Caco-2 (cell line): Measurements from ENCODE around the gene SPTLC2. TPM values are rescaled to one million over a fixed set of nuclear protein-coding genes. Genes with fewer than 3 reads are reported as not detected.

Experiments used
- BruUV-seq: library from RNA; stranded (reverse); fragments of 400-500 nt; replicated peaks from 2 replicates; lab custom pipeline; 2021; lab: Mats Ljungman, UMichigan
- CTCF ChIA-PET: fragments of 300-600 bp; sonication (Branson Sonifier 250); formaldehyde crosslinking; loops from one replicate; lab custom pipeline; 2022; ENCODE audit warnings: antibody characterized with exemption; lab: Charles Lee
- POLR2A ChIA-PET: fragments of 300-600 bp; sonication (Branson Sonifier 250); formaldehyde crosslinking; loops from one replicate; lab custom pipeline; 2022; ENCODE audit warnings: antibody characterized with exemption; lab: Charles Lee
- DNase-seq, 2 experiments: peaks; one replicate each; pipeline versions ENCODE4 v3.0.0 to v3.0.0-alpha.2; 2020 to 2022
- H3K27me3 ChIP-seq: replicated peaks from 2 replicates; pipeline ENCODE4 v1.6.0; 2011; ENCODE audit warnings: low read length; ENCODE audit not compliant: control insufficient read depth, insufficient read depth
- H3K36me3 ChIP-seq: 2 replicates; pipeline ENCODE4 v1.5.1; 2011; ENCODE audit warnings: low read length; ENCODE audit not compliant: control insufficient read depth, insufficient read depth
- H3K4me1 ChIP-seq: fragments of 250-450 bp; sonication (Bioruptor Pico); 2 replicates; pipeline ENCODE4 v1.5.1; 2020; ENCODE audit warnings: mild to moderate bottlenecking
- H3K4me3 ChIP-seq: 2 replicates; pipeline ENCODE4 v1.5.1; 2011; ENCODE audit warnings: low read depth, mild to moderate bottlenecking, control low read depth, low read length
- H3K9me3 ChIP-seq: fragments of 250-450 bp; sonication (Bioruptor Pico); 2 replicates; pipeline ENCODE4 v1.5.1; 2020; ENCODE audit warnings: mild to moderate bottlenecking, moderate library complexity
- H3K27ac Mint-ChIP-seq: one replicate; pipeline ENCODE4 v1.8.0; 2022; ENCODE audit warnings: mixed read lengths; ENCODE audit not compliant: unreplicated experiment
- H3K27me3 Mint-ChIP-seq: one replicate; pipeline ENCODE4 v1.8.0; 2022; ENCODE audit warnings: mixed read lengths; ENCODE audit not compliant: insufficient read depth, unreplicated experiment
- H3K36me3 Mint-ChIP-seq: one replicate; pipeline ENCODE4 v1.8.0; 2022; ENCODE audit warnings: mild to moderate bottlenecking, mixed read lengths; ENCODE audit not compliant: insufficient read depth, unreplicated experiment
- H3K4me1 Mint-ChIP-seq: one replicate; pipeline ENCODE4 v1.8.0; 2022; ENCODE audit warnings: low read depth, mixed read lengths; ENCODE audit not compliant: unreplicated experiment
- H3K4me3 Mint-ChIP-seq: one replicate; pipeline ENCODE4 v1.8.0; 2022; ENCODE audit warnings: mild to moderate bottlenecking, moderate library complexity, mixed read lengths; ENCODE audit not compliant: unreplicated experiment
- H3K9me3 Mint-ChIP-seq: one replicate; pipeline ENCODE4 v1.8.0; 2022; ENCODE audit warnings: mixed read lengths; ENCODE audit not compliant: unreplicated experiment
- intact Hi-C: fragments of 100-400 bp; cut with micrococcal nuclease; formaldehyde crosslinking; loops from one replicate; pipeline ENCODE4 v1.10.0; 2022; ENCODE audit not compliant: unreplicated experiment
- total RNA-seq: library from RNA; stranded (reverse); gene quantifications from 2 replicates; pipeline ENCODE4 v1.2.3, GENCODE V29; 2022
- TF ChIP-seq, protein P1 (sequence below), 2 experiments: fragments of 200-600 bp in 1 of 2; IDR thresholded peaks; 1 replicate in 1 of 2; 2 replicates in 1 of 2; pipeline versions ENCODE4 v1.5.1 to v1.8.0; 2011 to 2022; ENCODE audit warnings: antibody characterized with exemption in 1 of 2, control low read depth in 1 of 2, inconsistent platforms in 1 of 2, low read depth in 1 of 2, low read length in 1 of 2, mild to moderate bottlenecking in 1 of 2, moderate library complexity in 1 of 2; ENCODE audit not compliant: insufficient read depth in 1 of 2, severe bottlenecking in 1 of 2, unreplicated experiment in 1 of 2

SPTLC2 gene
- total RNA-seq, 1 experiment from 2014 or later, result 49.6 TPM

DNA sequence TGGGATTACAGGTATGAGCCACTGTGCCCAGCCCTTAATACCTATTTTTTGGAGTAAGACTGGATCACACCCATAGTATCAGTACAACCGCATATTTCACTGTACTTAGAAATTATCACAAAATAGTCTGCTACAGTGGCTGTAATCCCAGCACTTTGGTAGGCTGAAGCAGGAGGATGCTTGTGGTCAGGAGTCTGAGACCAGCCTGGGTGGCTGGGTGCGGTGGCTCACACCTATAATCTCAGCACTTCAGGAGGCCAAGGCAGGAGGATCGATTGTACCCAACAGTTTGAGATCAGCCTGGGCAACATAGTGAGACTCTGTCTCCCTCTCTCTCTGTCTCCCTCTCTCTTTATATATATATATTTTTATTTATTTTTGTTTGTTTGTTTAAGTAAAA, 5.9 kb downstream of the SPTLC2 start:
- POLR2A ChIA-PET, result no interaction called here
- Mint-ChIP-seq H3K27ac (no peak overlapping the region), H3K9me3 (no peaks in the 10 kb centered on the region), H3K4me1 (peaks cover 39% of the 10 kb centered on the region), H3K4me3 (no peak overlapping the region), H3K36me3 (peaks cover 6% of the 10 kb centered on the region), H3K27me3 (no peaks in the 10 kb centered on the region)
- Histone ChIP-seq H3K36me3 (no peaks in the 10 kb centered on the region), H3K4me3 (no peak overlapping the region), H3K27me3 (no peaks in the 10 kb centered on the region), H3K4me1 (peaks cover 48% of the 10 kb centered on the region), H3K9me3 (no peaks in the 10 kb centered on the region)
- intact Hi-C loops, result no loop called here
- CTCF ChIA-PET, result no interaction called here
- TF ChIP-seq, protein P1, sequence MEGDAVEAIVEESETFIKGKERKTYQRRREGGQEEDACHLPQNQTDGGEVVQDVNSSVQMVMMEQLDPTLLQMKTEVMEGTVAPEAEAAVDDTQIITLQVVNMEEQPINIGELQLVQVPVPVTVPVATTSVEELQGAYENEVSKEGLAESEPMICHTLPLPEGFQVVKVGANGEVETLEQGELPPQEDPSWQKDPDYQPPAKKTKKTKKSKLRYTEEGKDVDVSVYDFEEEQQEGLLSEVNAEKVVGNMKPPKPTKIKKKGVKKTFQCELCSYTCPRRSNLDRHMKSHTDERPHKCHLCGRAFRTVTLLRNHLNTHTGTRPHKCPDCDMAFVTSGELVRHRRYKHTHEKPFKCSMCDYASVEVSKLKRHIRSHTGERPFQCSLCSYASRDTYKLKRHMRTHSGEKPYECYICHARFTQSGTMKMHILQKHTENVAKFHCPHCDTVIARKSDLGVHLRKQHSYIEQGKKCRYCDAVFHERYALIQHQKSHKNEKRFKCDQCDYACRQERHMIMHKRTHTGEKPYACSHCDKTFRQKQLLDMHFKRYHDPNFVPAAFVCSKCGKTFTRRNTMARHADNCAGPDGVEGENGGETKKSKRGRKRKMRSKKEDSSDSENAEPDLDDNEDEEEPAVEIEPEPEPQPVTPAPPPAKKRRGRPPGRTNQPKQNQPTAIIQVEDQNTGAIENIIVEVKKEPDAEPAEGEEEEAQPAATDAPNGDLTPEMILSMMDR (IDR thresholded peaks at IDR 0.05; ENCODE audit: insufficient read depth in 1 of 2, low read depth in 1 of 2, low read length in 1 of 2, severe bottlenecking in 1 of 2, unreplicated experiment in 1 of 2), result no peak
- no TSS peak for BruUV-seq
- DNase-seq, result no peak

- Histone ChIP-seq H3K9me3 (no peaks in the 10 kb centered on the region), H3K36me3 (no peaks in the 10 kb centered on the region), H3K27me3 (no peaks in the 10 kb centered on the region), H3K4me3 (no peak overlapping the region), H3K4me1 (peaks cover 54% of the 10 kb centered on the region)
- Mint-ChIP-seq H3K36me3 (peaks cover 2% of the 10 kb centered on the region), H3K9me3 (no peaks in the 10 kb centered on the region), H3K4me3 (no peak overlapping the region), H3K4me1 (peaks cover 33% of the 10 kb centered on the region), H3K27ac (no peak overlapping the region), H3K27me3 (no peaks in the 10 kb centered on the region)
- intact Hi-C loops, result no loop called here
- CTCF ChIA-PET, result no interaction called here
- no peak for DNase-seq
- BruUV-seq, result no TSS peak
- POLR2A ChIA-PET, result no interaction called here
- TF ChIP-seq, protein P1 (IDR thresholded peaks at IDR 0.05; ENCODE audit: insufficient read depth in 1 of 2, low read depth in 1 of 2, low read length in 1 of 2, severe bottlenecking in 1 of 2, unreplicated experiment in 1 of 2), result no peak
Observed at GRCh38 chr14:77609922-77610321, 6.5 kb downstream of the SPTLC2 start.

DNA sequence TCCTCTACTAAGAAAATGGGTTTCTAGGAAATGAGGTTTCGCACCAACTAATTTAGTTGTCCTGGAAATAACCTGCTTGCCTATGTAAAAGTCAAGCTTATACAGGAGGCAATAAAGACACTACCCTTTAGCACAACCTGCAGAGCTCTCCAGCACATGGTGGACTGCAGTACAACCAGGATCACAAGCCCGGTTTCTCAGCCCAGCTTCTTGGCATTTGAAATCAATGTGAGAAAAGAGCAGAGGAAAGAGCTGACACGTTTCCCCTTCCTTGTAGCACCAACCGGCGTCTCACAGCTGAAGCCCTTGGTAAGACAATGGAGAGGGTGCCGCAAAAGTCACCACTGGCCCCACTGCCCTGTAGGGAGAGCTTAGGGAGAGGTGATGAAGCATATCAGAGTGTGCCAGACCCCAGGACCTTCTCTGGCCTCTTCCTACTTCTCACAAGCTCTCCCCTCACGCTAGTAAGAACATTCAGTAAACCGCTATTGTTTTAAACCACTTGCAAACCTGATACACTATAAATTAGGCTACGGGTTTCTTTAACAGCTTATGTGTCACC, 8.6 kb downstream of the SPTLC2 start:
- Mint-ChIP-seq H3K36me3 (peaks cover 5% of the 10 kb centered on the region), H3K27ac (no peak overlapping the region), H3K4me1 (peaks cover 27% of the 10 kb centered on the region), H3K27me3 (no peaks in the 10 kb centered on the region), H3K4me3 (no peak overlapping the region), H3K9me3 (no peaks in the 10 kb centered on the region)
- intact Hi-C loops, result no loop called here
- TF ChIP-seq, protein P1 (IDR thresholded peaks at IDR 0.05; ENCODE audit: insufficient read depth in 1 of 2, low read depth in 1 of 2, low read length in 1 of 2, severe bottlenecking in 1 of 2, unreplicated experiment in 1 of 2), result no peak
- Histone ChIP-seq H3K4me1 (peaks cover 62% of the 10 kb centered on the region), H3K4me3 (no peak overlapping the region), H3K9me3 (no peaks in the 10 kb centered on the region), H3K27me3 (no peaks in the 10 kb centered on the region), H3K36me3 (no peaks in the 10 kb centered on the region)
- ChIA-PET POLR2A (no interaction called here), CTCF (no interaction called here)
- no TSS peak for BruUV-seq
- DNase-seq, result no peak
